Globus pallidus (tissue), 1 donor: Measurements from ENCODE around the gene SOAT1.
A peak's percentile ranks its signal among the peaks of the same experiment; 100 is the strongest.
"Not testable (repeated sequence)": the region's sequence is repeated elsewhere in the genome, so short reads cannot be mapped to it uniquely, and the experiment has no call there.

ENCODE experiments used
- DNase-seq: peaks from one replicate; pipeline ENCODE4 v3.0.0-alpha.2; 2015; ENCODE audit warnings: low spot score

The SOAT1 gene

GRCh38 chr1:179293340-179294327, at the start of gene SOAT1:
Gene SOAT1, plus strand, starts transcription at chr1:179293797. Its CDS starts 8,888 bp downstream, at chr1:179302685.
- peak; percentile 90 for DNase-seq

GRCh38 chr1:179245426-179245825, 48.2 kb upstream of the SOAT1 start:
- DNase-seq, result not testable (repeated sequence)

GRCh38 chr1:179247923-179248322, 45.7 kb upstream of the SOAT1 start:
- no peak for DNase-seq

DNA sequence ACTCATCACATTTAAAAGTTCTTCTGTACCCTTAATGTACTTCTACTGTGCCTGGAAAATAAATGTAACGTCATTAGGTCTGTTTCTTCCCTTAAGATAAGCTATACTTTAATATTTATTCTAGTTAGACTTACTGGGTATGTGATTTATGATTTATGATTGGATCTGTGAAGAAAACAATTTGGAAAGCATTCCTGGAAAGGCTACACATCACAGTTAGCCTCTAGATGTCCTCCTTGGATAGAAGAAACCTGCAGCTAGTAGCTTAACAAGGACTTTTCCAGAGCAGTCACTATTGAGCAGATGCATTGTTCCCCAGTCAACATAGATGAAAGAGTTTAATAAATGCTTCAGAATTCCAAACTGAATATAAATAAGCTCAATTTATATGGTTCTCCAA, 41.9 kb upstream of the SOAT1 start:
- DNase-seq, result peak; percentile 45

DNA sequence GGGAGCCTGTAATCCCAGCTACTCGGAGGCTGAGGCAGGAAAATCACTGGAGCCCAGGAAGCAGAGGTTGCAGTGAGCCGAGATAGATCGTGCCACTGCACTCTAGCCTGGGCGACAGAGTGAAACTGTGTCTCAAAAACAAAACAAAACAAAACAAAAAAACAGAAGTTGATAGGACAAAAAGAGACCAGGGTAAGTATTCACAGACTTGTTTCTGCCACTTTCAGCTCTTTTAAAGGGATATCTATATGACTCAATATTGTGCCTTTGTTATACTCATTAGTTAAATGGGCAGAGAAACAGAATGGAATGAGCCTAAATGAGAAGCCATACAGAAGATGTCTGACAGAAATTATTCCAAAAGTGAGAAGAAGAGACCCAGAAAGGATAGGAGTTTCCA, 41.0 kb upstream of the SOAT1 start:
- DNase-seq, result no peak

GRCh38 chr1:179253286-179253972, 40.2 kb upstream of the SOAT1 start:
- DNase-seq, result no peak

- DNase-seq, result no peak
These were observed 31.4 kb upstream of the SOAT1 start for GRCh38 chr1:179262183-179262582.

GRCh38 chr1:179263121-179263520, 30.5 kb upstream of the SOAT1 start:
- DNase-seq, result no peak

DNA sequence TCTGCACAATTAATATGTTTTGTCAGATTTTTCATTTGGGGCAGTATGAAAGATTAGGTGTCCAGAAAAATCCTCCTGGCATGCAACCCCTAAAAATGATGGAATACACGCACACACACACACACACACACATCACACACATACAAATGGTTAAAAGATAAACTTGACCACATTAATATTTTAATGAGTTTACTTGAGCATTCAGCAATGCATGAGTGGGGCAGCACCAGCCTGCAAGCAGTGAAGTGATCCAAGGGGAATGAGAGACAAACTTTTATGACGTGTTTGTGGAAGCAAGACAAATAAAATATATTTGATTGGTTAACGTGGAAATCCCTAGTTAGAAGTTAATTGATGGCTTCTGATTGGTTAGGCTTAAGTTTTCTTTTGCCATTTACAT, 29.1 kb upstream of the SOAT1 start:
- no peak for DNase-seq

DNA sequence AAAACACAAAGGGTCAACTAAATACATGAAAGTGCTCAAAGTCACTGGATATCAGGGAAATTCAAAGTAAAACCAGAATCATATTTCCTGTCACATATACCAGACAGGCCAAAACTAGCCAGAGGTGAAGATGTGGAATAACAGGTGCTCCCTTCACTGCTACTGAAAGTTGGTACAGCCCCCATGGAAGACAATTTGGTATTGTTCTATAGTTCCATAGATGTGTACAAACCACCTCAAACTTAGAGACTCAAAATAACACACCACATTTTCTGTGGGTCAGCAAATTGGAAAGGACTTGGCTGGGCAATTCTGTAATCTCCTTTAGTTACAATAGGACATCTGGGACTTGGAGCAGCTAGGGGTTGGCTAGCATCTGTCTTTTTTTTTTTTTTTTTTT, 24.5 kb upstream of the SOAT1 start:
- no peak for DNase-seq

- not testable (repeated sequence) for DNase-seq
These were observed 19.2 kb upstream of the SOAT1 start for GRCh38 chr1:179274424-179274823.

GRCh38 chr1:179278920-179279319, 14.7 kb upstream of the SOAT1 start:
- no peak for DNase-seq

GRCh38 chr1:179283992-179284391, 9.6 kb upstream of the SOAT1 start:
- no peak for DNase-seq

- DNase-seq, result no peak
These were observed 5.7 kb upstream of the SOAT1 start for GRCh38 chr1:179287946-179288345.

DNA sequence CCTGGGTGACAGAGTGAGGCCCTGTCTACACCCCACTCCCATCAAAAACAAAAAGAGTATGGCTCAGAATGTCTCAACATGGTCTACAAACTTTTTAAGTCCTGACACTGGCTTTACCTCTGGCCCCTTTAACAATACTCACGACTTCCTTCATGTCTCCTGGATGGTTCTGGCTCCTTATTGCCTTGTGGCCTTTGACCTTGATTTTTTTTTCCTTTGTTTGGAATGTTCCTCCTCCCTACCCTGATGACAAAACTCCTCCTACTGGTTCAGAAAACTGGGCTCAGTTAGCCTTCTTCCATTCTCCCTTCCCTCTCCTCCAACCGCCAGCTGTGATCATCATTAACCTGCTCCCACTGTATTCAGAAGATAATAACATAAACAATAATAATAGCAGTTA, 4.6 kb upstream of the SOAT1 start:
- DNase-seq, result no peak

GRCh38 chr1:179295164-179295755, 1.7 kb downstream of the SOAT1 start:
- DNase-seq, result no peak

- DNase-seq, result no peak
These were observed 2.9 kb downstream of the SOAT1 start for GRCh38 chr1:179296356-179297104.

GRCh38 chr1:179297105-179297378, 3.4 kb downstream of the SOAT1 start:
- DNase-seq, result peak; percentile 41

DNA sequence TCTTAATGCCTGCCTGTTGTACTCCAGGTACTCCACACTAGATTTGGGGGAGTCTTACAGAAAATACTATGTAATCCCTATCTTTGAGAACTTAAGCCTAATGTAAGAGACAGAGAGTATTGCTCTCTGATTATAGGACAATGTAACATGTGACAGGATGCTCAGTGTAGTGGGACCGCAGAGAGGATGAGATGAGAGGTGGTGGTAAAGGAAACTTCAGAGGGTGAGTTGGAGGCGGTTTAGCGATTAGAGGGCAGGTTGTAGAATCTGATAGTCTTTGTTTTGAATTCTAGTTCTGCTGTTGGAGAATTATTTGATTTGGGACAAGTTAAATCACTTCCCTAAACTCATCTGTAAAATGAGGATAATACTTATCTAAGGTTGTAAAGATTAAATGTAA, 5.4 kb downstream of the SOAT1 start:
- DNase-seq, result no peak

GRCh38 chr1:179300112-179300511, 6.5 kb downstream of the SOAT1 start:
- DNase-seq, result no peak

DNA sequence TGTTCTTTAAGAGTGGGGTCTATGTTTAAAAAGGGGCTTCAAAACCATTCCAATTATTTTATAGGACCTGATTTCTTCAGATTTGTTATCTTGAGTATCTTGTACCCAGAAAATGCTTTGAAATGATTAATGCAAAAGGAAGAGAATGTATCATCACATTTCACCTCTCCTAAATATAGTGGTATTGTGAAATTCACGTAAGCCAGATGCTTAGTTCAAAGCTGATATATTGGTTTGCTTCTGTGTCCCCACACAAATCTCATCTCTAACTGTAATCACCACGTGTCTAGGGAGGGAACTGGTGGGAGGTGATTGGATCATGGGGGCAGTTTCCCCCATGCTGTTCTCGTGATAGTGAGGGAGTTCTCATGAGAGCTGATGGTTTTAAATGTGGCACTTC, 8.5 kb downstream of the SOAT1 start:
- DNase-seq, result no peak

- no peak for DNase-seq
These were observed 9.7 kb downstream of the SOAT1 start for GRCh38 chr1:179303200-179303785.
